HG02759 (cell line): ENCODE measurements around the gene PRKCH.

ENCODE experiments used
- ATAC-seq: cut with Tn5 transposase; IDR thresholded peaks from one replicate; pipeline ENCODE4 v1.9.1; 2021; ENCODE audit warnings: mild to moderate bottlenecking, moderate library complexity; ENCODE audit not compliant: unreplicated experiment

Gene PRKCH

DNA sequence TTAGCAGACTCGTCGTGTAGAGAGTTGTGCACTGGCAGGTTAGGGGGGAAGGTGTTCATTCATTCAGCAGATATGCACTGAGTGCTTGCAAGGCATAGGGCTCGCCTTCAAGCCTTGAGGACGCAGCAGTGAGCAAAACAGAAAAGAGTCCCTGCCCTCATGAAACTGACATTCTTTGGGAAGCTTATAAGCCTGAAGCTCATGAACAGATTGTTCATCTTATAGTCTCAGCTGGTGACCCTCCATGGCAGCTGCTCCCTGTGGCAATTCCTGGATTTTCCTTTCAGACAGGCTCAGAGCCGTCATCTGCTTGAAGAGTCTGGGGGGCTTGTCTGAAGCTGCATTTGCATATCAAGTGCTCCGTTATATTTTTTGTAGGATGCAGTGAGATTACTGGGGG, 148.4 kb downstream of the PRKCH start:
- ATAC-seq: no peak

DNA sequence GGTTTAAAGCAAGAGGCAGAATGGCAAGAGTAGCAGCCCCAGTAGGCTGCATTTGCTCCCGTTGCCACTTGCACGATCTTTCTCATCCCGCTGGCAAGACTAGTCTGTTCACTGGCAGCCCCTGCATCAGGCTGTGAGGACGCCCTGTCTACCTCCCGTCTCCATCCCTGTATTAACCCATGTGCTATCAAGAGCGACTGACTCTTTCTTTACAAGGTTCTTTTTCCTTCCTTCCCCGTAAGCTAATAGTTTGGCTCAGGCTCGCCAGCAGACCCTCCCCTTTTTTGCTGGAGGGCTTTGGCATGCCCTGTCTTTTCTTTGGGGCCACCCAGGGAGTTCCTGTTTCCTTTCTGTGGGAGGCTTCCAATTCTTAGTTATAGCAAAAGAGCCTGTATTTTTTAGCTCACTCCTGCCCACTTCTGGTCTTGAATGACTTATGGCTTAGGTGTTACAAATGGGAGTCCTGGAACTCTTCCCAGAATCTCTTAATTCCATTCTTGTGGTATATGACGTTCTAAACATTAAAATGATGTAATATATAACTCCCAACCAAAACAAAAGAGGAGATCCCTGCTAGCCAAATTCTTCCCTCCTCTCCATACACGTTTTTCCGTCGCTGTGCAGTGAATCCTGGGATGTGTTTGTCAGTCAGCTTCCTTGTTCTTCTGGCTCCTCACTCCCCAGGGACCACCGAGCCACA, 149.0 kb downstream of the PRKCH start:
- ATAC-seq: no peak

DNA sequence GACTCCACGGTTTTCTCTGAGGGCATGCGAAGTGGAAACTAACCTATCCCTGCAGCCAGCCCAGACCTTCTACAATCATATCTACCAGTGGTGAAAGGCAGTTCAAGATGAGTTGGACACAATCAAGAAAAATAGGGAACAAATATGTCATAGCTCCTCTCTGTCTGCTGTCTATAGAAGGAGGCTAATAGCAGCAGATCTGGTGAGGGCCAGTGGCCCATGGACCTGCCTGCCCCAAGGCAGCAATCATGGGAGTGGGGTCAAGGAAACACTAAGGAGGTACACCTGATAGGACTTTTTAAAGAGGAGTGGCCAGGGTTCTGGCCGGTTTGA, 149.5 kb downstream of the PRKCH start:
- ATAC-seq: no peak

DNA sequence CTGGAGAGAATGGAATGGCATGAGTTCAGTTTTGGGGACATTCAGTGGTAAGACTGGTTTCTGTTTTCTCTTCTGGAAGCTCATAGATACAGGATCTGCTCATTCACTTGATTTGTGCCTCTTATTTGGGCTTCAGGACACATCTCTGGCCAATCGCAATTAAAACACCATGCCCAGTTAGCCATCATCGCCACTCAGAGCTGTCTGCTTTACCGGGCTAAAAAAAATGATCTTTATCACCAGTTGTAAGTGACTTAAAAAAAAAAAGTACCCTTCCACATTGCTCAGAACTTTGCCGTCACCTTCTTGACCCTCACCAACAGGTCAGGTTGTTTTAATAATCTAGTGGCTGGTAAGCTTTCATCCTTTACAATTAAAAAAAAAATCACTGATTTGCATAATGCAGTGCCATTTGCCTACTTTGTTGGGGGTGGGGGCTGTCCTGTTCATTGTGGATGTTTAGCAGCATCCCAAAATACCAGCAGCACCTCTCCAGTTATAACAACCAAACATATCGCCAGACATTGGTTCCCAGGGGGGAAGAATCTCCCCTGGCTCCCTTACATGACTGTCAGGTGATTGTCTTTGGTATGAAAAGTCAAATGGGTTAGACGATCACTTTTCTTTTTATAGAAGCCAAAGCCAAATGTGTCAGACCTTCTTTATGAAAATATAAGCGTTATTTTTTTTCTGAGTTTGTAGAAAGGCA, 150.1 kb downstream of the PRKCH start:
- peak; percentile 9 for ATAC-seq

GRCh38 chr14:61472011-61472672, 150.8 kb downstream of the PRKCH start:
- peak; percentile 35 for ATAC-seq

GRCh38 chr14:61472801-61473376, 151.5 kb downstream of the PRKCH start:
- no peak for ATAC-seq

GRCh38 chr14:61474015-61474414, 152.6 kb downstream of the PRKCH start:
- no peak for ATAC-seq

GRCh38 chr14:61474701-61475100, 153.3 kb downstream of the PRKCH start:
- no peak for ATAC-seq

DNA sequence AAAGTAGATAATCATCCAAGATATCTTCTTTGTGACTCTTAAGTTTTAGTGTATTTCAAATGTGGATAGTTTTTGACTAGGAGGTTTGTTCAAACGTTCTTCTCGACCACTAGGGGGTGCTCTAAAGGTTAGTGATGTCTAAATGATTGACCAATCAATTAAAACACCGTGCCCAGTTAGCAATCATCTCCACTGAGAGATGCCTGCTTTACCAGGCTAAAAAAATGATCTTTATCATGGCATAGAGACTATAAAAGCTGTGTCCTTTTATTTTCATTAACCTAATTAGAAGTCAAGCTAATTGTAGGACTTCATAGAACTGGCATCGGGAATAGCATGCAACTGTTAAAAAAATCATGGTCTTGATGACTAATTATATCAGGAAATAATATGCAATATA, 153.9 kb downstream of the PRKCH start:
- no peak for ATAC-seq

GRCh38 chr14:61476105-61476753, 154.8 kb downstream of the PRKCH start:
- ATAC-seq: no peak

- no peak for ATAC-seq
These were observed 155.5 kb downstream of the PRKCH start for GRCh38 chr14:61476754-61477410.

DNA sequence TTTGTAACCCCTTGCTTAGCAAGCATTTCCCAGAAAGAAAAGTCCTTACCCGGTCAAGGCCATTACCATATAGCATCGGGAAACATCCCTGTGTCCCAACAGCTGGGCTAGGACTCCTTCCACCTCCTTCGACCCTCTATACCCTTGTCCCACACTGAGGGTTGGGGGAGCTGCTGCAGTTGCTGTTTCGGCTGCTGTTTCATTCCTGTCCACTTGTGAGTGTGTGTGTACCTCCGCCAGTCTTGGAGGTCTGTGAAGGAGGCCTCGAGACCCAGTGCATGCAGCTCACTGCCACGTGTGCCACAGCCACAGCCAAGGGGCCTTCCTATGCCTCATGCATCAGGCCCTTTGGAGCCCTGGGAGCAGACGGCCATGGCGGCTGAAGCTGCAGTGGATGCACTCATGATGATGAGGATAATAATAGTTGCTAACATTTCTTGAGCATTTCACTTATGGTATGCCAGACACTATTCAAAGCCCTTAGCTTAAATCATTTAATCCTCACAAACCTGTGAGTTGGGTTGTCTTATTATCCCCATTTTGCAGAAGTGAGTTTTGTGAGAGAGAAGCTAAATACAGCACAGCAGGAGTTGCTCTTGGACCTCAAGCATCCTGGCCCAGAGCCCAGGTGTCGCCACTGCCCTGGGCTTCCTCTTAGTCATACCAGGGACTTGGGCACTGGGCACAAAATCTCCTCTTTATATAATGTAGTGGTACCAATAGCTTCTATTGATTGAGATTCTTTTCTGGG, 156.5 kb downstream of the PRKCH start:
- peak; percentile 24 for ATAC-seq

DNA sequence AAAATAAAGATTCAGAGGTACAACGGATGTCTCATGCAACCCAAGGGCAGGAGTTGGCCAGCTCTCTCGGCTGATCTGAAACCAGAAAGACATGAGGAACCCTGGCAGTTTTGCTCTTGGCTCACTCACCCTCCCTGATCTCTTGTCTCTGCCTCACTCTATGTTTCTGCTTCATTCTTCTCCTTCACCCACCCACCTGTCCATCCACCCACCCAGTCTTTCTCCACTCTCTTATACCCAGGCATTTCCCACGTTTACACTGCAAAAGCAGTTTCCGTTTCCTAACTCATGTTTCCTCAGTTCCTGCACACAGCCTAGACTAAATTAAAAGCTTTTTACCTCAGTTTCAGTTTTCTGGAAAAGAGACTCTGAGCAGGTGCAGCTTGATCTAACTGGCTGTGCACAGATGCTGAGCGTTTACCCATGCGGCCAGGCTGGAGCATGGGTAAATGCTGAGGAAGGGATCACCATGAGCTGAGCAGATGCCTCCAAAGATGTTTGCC, 157.6 kb downstream of the PRKCH start:
- ATAC-seq: peak; percentile 56

- ATAC-seq: no peak
These were observed 158.5 kb downstream of the PRKCH start for GRCh38 chr14:61479746-61480502.

GRCh38 chr14:61480704-61481285, 159.4 kb downstream of the PRKCH start:
- no peak for ATAC-seq

GRCh38 chr14:61481701-61482100, 160.3 kb downstream of the PRKCH start:
- ATAC-seq: no peak

DNA sequence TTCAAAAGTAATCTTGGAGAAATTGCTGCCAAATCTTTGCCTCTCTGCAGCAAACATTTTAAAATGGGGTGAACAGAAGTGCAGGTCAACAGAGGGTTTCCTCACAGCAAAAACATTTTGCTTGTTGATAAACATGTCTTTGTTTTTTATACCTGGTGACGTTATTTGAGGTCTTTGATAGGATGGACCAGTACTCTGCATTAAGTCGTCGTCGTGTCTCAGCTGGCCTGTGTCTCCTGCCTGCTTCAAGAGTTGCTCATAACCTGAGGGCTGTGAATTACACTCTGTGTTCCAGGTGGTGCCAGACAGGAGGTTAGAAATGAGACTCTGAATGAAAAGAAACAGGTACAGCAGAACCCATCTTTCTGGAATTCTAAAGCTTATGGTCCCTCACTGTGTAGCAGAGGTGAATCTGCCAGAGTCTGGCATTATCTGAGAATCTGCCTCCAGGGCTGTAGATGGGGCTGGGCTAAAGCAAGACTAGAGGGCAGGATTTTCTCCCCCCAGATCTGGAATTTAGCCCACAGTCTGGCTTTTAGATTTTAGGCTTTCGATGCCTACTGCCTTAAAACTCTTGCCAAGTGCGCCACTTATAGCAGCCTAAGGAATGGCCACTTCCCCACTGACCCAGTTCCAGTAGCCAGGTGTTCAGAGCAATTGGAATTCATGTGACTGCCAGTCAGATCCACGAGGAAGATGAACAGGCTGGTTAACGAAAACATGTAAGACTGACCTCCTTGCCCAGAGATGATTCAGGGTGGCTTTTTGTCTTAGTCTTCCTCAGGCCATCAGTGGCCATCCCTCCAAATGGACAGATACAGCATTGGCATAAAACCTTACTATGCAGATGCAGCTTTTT, 161.2 kb downstream of the PRKCH start:
- ATAC-seq: no peak

- ATAC-seq: no peak
These were observed 162.1 kb downstream of the PRKCH start for GRCh38 chr14:61483476-61483875.
